Smooth muscle cell (in vitro differentiated cells): Measurements from ENCODE around the gene GRK4. TPM values are rescaled to one million over a fixed set of nuclear protein-coding genes. Genes with fewer than 3 reads are reported as not detected.

ENCODE experiments used
- DNase-seq: peaks from one replicate; lab custom pipeline; 2025; ENCODE audit not compliant: unreplicated experiment; lab: John Stamatoyannopoulos, UW
- H2AFZ ChIP-seq: fragments of 200-600 bp; sonication (generic); 2 replicates; pipeline ENCODE4 v1.6.0; 2016; ENCODE audit warnings: antibody characterized with exemption, low read depth, mild to moderate bottlenecking
- H3F3A ChIP-seq: fragments of 200-600 bp; sonication (generic); 2 replicates; pipeline ENCODE4 v1.6.0; 2017; ENCODE audit warnings: antibody characterized with exemption, low read depth
- H3K27ac ChIP-seq: fragments of 200-600 bp; sonication (generic); 2 replicates; pipeline ENCODE4 v1.5.1; 2016; ENCODE audit warnings: low read depth, mild to moderate bottlenecking
- H3K27me3 ChIP-seq: fragments of 200-600 bp; sonication (generic); 2 replicates; pipeline ENCODE4 v1.6.1; 2016; ENCODE audit warnings: low read depth, mild to moderate bottlenecking
- H3K36me3 ChIP-seq: fragments of 200-600 bp; sonication (generic); 2 replicates; pipeline ENCODE4 v1.5.1; 2016; ENCODE audit warnings: low read depth
- H3K4me1 ChIP-seq: fragments of 200-600 bp; sonication (generic); 2 replicates; pipeline ENCODE4 v1.5.1; 2016; ENCODE audit warnings: low read depth
- H3K4me2 ChIP-seq: fragments of 200-600 bp; sonication (generic); 2 replicates; pipeline ENCODE4 v1.6.0; 2016; ENCODE audit warnings: mild to moderate bottlenecking
- H3K4me3 ChIP-seq: fragments of 200-600 bp; sonication (generic); 2 replicates; pipeline ENCODE4 v1.5.1; 2016; ENCODE audit warnings: mild to moderate bottlenecking
- H3K79me2 ChIP-seq: fragments of 200-600 bp; sonication (generic); 2 replicates; pipeline ENCODE4 v1.6.0; 2016; ENCODE audit warnings: low read depth, mild to moderate bottlenecking
- H3K9ac ChIP-seq: fragments of 200-600 bp; sonication (generic); 2 replicates; pipeline ENCODE4 v1.6.0; 2016; ENCODE audit warnings: low read depth
- H3K9me3 ChIP-seq: fragments of 200-600 bp; sonication (generic); replicated peaks from 2 replicates; pipeline ENCODE4 v1.5.1; 2016; ENCODE audit warnings: low read depth
- H4K20me1 ChIP-seq: fragments of 200-600 bp; sonication (generic); 2 replicates; pipeline ENCODE4 v1.6.0; 2016; ENCODE audit warnings: low read depth
- WGBS: methylation state at CpG from one replicate; pipeline ENCODE4 v1.1.7; 2016; ENCODE audit warnings: low lambda C conversion rate; 5-methylcytosine and 5-hydroxymethylcytosine counted together
- polyA plus RNA-seq: library from polyadenylated mRNA; unstranded; fragments of >200 nt; fragmentation: Nextera tagmentation; extraction: Ambion mirVana; gene quantifications from 2 replicates; pipeline ENCODE4 v1.2.1, GENCODE V29; 2016
- total RNA-seq: library from RNA; depleted of rRNA; stranded (reverse); fragments of >200 nt; gene quantifications from 2 replicates; pipeline ENCODE4 v1.2.3, GENCODE V29; 2014
- TF ChIP-seq, protein P1 (sequence below): fragments of 200-600 bp; sonication (generic); IDR thresholded peaks from 2 replicates; pipeline ENCODE4 v1.5.1; 2017; ENCODE audit warnings: borderline replicate concordance, mild to moderate bottlenecking, antibody characterized with exemption; ENCODE audit not compliant: insufficient read depth, poor library complexity, severe bottlenecking

Gene GRK4
- total and polyA plus RNA-seq, 2 experiments from 2014 or later = 5.2 to 6.9 TPM

GRCh38 chr4:3044870-3045819 lies 81.8 kb downstream of the GRK4 start:
- no peaks in the 10 kb centered on the region for H3K36me3 ChIP-seq

GRCh38 chr4:3046162-3046561 lies 82.8 kb downstream of the GRK4 start:
- H3K27me3 ChIP-seq = peaks cover 7% of the 10 kb centered on the region
- WGBS = 82% methylated on average over 7 of the region's 7 CpGs
- H3K9me3 ChIP-seq = no peaks in the 10 kb centered on the region
- no peak overlapping the region for H3K9ac ChIP-seq
- TF ChIP-seq, protein P1, sequence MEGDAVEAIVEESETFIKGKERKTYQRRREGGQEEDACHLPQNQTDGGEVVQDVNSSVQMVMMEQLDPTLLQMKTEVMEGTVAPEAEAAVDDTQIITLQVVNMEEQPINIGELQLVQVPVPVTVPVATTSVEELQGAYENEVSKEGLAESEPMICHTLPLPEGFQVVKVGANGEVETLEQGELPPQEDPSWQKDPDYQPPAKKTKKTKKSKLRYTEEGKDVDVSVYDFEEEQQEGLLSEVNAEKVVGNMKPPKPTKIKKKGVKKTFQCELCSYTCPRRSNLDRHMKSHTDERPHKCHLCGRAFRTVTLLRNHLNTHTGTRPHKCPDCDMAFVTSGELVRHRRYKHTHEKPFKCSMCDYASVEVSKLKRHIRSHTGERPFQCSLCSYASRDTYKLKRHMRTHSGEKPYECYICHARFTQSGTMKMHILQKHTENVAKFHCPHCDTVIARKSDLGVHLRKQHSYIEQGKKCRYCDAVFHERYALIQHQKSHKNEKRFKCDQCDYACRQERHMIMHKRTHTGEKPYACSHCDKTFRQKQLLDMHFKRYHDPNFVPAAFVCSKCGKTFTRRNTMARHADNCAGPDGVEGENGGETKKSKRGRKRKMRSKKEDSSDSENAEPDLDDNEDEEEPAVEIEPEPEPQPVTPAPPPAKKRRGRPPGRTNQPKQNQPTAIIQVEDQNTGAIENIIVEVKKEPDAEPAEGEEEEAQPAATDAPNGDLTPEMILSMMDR = no peak
- no peaks in the 10 kb centered on the region for H3K36me3 ChIP-seq
- H3K4me2 ChIP-seq = no peak overlapping the region
- no peaks in the 10 kb centered on the region for H3K4me1 ChIP-seq
- H3F3A ChIP-seq = no peaks in the 10 kb centered on the region
- H3K4me3 ChIP-seq = no peak overlapping the region
- DNase-seq = no peak
- H2AFZ ChIP-seq = no peak overlapping the region
- H4K20me1 ChIP-seq = no peaks in the 10 kb centered on the region
- no peaks in the 10 kb centered on the region for H3K79me2 ChIP-seq
- no peak overlapping the region for H3K27ac ChIP-seq

More at GRCh38 chr4:3044870-3045819, 81.8 kb downstream of the GRK4 start:
- no peaks in the 10 kb centered on the region for H3K79me2 ChIP-seq
- H3K9ac ChIP-seq = no peak overlapping the region
- no peaks in the 10 kb centered on the region for H4K20me1 ChIP-seq
- peaks cover 7% of the 10 kb centered on the region for H3K27me3 ChIP-seq
- H3K4me2 ChIP-seq = no peak overlapping the region
- WGBS = 91% methylated on average over 22 of the region's 22 CpGs
- H3K4me3 ChIP-seq = no peak overlapping the region
- TF ChIP-seq, protein P1 = no peak
- H3K4me1 ChIP-seq = no peaks in the 10 kb centered on the region
- H3K27ac ChIP-seq = no peak overlapping the region
- no peak for DNase-seq
- no peaks in the 10 kb centered on the region for H3F3A ChIP-seq
- no peaks in the 10 kb centered on the region for H3K9me3 ChIP-seq
- no peak overlapping the region for H2AFZ ChIP-seq

GRCh38 chr4:3046623-3047022 lies 83.3 kb downstream of the GRK4 start:
- Histone ChIP-seq H3K9me3 (no peaks in the 10 kb centered on the region), H3F3A (no peaks in the 10 kb centered on the region), H3K79me2 (no peaks in the 10 kb centered on the region), H3K36me3 (no peaks in the 10 kb centered on the region), H3K4me1 (no peaks in the 10 kb centered on the region), H4K20me1 (no peaks in the 10 kb centered on the region), H3K4me3 (no peak overlapping the region), H3K27ac (no peak overlapping the region), H3K4me2 (no peak overlapping the region), H3K27me3 (peaks cover 7% of the 10 kb centered on the region), H3K9ac (no peak overlapping the region), H2AFZ (no peak overlapping the region)
- TF ChIP-seq, protein P1 = no peak
- 91% methylated on average over 4 of the region's 4 CpGs for WGBS
- no peak for DNase-seq
